GM18505 (cell line): ENCODE data around the gene KRTAP12-2.
"Not testable (repeated sequence)": the region's sequence is repeated elsewhere in the genome, so short reads cannot be mapped to it uniquely, and the experiment has no call there.

Experiments
- ATAC-seq: cut with Tn5 transposase; IDR thresholded peaks from one replicate; pipeline ENCODE4 v1.9.1; 2021; ENCODE audit not compliant: unreplicated experiment
- POLR2A ChIP-seq: IDR thresholded peaks from 4 replicates; pipeline ENCODE4 v1.6.1; 2011; ENCODE audit warnings: borderline replicate concordance; ENCODE audit not compliant: insufficient read depth, insufficient read length; ENCODE audit errors: extremely low read depth

KRTAP12-2 gene

DNA sequence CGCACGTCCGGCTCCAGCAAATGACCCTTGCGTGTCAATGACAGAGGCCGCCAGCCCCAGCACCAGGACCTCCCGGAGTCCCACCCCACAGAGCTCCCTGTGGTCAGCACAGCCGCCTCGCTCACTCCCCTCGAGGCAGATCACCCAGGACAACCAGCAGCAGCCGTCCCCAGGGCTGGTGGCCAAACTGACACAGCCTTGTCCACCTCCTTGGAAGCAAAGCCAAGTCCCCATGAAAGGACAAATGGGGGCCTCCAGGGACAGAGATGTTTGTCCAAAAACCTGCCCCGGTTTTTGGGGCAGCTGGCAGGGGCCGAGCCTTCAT, 27.4 kb downstream of the KRTAP12-2 start:
- no peak for ATAC-seq
- TF ChIP-seq POLR2A, result no peak

DNA sequence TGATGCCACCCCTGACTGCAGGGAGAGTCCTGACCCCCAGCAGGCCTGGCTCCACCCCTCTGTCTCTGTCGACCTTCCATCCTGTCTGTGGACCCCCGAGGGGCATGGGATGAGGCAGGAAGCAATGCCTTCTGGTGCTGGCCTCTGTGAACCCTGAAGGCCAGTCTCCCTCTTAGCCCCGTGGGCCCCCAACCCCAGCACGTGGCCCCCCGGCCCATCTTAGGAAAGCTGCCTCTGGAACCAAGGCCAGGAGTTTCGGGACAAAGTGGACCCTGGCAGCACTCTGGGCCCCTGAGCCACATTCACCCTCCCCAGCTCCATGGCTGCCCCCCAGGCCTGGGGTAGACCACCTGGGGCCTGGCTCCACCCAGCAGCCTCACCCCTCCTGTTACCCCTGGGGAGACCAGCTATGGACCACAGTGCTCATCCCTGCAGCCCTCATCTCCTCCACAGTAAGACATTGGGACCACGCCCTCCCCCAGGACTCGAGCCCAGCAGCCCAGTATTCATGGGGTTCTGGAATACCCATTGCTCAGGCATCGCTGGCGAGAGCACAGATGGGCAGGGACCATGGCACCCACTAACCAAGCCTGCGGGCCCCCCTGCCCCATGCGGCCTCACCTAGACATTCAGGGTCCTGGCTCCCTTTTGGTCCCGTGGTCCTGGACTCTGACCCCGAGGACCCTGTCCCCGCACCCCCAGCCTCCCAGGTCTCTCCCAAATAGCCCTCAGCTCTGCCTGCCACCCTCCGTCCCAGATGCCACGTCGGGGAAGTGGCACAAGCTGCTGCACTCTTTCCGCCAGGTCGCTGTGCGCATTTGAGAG, 28.0 kb downstream of the KRTAP12-2 start:
- ATAC-seq, result not testable (repeated sequence)

DNA sequence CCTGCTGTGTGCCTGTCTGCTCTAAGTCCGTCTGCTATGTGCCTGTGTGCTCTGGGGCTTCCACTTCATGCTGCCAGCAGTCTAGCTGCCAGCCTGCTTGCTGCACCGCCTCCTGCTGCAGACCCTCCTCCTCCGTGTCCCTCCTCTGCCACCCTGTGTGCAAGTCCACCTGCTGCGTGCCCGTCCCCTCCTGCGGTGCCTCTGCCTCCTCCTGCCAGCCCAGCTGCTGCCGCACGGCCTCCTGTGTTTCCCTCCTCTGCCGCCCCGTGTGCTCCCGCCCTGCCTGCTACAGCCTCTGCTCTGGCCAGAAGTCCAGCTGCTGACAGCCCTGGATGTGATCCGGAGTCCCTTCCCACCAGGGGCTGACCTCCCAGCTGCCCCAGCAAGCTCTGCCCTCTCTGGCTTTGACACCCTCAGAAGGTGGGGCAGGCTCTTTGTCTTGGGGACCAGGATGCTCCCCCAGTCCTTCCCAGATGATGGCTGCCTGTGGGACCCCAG, 28.8 kb downstream of the KRTAP12-2 start:
- not testable (repeated sequence) for ATAC-seq

DNA sequence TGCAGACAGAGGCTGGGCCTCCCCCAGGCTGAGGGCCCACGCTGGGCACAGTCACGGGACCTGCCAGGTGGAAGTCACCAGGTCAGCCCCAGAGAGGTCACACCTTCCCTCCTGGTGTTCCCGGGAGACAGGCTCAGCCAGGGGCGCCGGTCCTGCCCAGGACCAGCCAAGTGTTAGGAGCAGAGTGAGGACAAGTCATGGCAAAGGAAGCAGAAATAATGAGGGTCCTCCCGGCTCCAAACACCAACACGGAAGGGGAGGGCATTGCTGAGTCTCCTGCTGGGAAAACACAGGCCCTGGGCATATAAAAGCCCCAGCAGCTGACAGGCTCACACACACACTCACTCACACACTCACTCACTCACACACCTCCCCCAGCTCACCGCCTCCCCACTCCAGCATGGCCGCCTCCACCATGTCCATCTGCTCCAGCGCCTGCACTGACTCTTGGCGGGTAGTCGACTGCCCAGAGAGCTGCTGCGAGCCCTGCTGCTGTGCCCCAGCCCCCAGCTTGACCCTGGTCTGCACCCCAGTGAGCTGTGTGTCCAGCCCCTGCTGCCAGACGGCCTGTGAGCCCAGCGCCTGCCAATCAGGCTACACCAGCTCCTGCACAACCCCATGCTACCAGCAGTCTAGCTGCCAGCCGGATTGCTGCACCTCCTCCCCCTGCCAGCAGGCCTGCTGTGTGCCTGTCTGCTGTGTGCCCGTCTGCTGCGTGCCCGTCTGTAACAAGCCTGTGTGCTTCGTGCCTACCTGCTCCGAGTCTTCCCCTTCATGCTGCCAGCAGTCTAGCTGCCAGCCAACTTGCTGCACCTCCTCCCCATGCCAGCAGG, 29.5 kb downstream of the KRTAP12-2 start, which contains the start of gene KRTAP10-10:
KRTAP10-10 (plus strand) TSS at position 339 of the 833 bp plus-strand sequence; CDS start at position 401, 62 bp downstream.
- no peak for ATAC-seq
- no peak for TF ChIP-seq POLR2A

DNA sequence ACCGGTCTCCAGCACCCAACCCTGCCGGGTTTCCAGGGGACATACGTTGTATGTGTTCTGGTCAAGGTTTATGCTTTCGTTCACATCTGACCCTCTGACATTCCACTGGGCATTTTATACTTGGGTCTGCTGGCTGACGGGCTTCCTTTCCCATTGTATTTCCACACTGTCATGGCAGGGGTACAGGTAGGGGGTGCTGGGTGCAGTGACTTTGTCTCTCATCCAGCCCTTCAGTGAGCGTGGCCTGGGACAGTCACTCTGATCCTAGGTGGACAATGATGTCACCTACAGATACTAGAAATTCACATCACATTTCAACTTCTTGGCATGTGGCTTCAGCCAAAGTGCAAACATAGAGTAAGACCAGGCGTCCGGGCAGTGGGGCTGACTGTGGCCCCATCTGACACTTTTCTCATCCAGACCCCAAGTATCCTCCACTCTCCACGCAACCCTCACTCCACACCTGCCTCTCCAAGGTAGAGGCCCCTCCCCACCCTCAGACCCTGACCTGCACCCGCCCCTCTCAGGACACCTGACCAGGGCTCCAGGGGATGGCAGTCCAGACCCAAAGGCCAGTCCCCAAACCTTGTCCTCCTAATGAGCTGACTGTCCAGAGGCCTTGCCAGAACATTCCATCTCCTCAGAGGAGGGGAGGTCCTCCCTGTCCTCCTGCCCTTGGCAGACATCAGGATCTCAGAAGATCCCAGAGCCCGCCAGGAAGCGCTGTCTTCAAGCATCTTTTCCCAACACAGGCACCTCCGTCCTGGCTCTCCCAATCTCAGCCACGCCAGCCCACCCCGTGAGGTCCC, 30.3 kb downstream of the KRTAP12-2 start:
- no peak for ATAC-seq

DNA sequence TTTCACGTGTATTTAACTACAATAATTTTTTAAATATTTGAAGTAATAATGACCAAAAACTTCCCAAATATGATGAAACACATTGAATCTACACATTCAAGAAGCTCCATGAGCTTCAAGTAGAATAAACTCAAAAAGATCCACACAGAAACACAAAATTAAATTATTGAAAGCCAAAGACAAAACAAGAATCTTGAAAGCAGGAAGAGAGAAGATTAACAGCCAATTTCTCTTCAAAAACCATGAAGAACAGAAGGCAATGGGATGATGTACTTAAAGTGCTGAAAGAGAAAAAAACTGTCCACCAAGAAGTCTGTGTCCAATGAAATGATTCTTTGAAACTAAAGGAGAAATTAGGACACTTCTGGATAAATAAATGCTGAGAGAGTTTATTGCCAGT, 34.7 kb downstream of the KRTAP12-2 start:
- ATAC-seq, result no peak
- no peak for TF ChIP-seq POLR2A

More for the DNA sequence above, 30.3 kb downstream of the KRTAP12-2 start:
- TF ChIP-seq POLR2A, result no peak

DNA sequence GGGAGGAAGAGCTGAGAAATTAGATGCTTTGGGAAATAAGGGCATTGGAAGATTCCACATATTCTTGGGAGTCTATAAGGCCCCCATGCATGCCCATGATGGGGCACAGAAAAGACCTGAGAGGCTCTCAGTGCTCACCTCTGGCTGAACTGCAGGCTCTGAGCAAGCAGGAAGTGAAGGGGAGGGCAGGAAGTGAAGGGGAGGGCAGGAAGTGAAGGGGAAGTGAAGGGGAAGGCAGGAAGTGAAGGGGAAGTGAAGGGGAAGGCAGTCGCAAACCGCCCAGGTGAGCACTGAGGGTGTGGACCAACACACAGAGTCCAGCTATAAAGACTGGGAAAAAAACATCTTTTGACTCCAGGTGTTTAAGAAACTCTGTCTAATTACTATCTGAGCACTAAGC, 36.3 kb downstream of the KRTAP12-2 start:
- no peak for TF ChIP-seq POLR2A
- no peak for ATAC-seq

DNA sequence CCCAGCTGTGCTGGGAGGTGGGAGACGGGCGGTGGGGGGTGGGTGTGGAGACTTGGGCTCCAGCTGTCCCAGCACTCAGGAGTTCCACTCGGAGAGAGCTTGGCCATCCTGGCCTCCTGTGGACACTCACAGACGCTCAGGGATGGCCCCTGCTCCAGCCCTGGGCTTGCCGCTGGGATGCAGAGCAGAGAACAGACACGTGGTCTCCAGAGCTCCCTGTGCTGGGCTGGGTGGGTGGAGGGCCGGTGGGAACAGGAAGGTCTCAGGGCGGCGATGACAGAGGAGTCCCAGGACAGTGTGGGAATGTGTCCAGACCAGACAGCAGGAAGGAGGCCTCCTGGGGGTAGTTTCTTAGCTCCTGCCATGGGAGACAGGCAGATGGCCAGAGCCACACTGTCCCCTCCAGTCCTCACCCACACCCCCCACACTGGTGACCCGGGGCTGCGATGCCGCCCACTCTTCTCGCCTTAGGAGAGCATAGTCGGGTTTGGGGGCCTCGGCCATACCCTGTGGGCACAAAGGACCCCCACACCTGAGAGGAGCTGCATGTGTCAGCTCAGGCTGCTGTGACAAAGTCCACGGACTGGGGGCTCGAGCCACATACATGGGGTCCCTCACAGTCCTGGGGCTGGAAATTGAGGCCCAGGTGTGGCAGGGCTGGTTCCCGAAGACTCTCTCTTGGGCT, 37.9 kb downstream of the KRTAP12-2 start:
- no peak for ATAC-seq
- no peak for TF ChIP-seq POLR2A

DNA sequence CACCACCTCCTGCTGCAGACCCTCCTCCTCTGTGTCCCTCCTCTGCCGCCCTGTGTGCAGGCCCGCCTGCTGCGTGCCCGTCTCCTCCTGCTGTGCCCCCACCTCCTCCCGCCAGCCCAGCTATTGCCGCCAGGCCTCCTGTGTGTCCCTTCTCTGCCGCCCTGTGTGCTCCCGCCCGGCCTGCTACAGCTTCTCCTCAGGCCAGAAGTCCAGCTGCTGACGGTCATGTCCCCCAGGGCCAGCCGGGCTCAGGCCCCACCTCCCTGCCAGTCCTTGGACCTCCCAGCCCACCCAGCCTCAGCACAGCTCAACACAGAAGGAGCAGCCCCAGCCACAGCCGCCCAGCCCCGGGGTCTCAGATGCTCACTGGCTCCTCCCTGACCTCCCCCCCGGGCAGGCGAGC, 38.9 kb downstream of the KRTAP12-2 start:
- not testable (repeated sequence) for ATAC-seq

DNA sequence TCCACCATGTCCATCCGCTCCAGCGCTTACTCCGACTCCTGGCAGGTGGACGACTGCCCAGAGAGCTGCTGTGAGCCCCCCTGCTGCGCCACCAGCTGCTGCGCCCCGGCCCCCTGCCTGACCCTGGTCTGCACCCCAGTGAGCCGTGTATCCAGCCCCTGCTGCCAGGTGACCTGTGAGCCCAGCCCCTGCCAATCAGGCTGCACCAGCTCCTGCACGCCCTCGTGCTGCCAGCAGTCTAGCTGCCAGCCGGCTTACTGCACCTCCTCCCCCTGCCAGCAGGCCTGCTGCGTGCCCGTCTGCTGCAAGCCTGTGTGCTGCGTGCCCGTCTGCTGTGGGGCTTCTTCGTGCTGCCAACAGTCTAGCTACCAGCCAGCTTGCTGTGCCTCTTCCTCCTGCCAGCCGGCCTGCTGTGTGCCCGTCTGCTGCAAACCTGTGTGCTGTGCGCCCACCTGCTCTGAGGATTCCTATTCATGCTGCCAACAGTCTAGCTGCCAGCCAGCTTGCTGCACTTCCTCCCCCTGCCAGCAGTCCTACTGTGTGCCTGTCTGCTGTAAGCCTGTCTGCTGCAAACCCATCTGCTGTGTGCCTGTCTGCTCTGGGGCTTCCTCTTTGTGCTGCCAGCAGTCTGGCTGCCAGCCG, 39.4 kb downstream of the KRTAP12-2 start:
- not testable (repeated sequence) for ATAC-seq

DNA sequence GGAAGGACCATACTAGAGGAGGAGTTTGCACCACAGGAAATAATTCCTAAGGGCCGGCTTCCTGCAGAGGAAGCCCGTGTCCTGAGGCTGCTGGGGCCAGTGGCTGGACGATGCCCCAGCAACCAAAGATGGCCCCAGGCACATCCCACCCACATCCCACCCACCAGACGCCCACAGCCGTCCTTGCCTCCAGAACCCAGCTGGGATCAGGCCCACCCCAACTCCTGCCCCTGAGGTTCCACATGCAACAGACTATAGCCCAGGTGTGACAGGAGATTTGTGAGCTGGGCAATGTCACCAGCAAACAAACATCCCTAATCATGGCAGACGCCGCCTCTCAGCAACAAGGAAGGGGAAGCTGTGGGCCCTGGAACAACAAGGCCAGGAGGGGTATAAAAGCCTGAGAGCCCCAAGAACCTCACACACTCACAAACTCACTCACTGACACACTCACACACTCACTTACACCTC, 40.0 kb downstream of the KRTAP12-2 start, which contains the start of gene KRTAP10-9:
KRTAP10-9 (plus strand) TSS at position 421 of the 471 bp plus-strand sequence. CDS start 79 bp downstream, outside the sequence.
- no peak for TF ChIP-seq POLR2A

DNA sequence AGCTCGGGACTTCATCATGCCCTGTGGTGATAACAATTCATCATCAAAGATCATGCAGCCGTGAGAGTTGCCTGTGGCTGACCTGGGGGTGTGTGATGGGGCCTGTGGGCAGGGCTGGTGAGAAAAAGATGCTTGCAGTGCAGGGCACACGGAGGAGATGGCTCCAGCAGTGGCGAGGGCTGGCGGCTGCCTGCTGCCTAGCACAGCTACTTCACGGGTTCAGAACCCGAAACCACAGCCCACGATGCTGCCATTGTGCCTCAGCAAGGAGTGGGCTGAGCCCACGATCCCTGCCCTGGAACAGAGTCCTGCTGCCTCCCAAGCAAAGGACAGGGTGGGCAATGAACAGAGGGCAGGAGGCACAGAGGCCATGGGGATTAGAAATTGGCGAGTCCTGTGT, 40.5 kb downstream of the KRTAP12-2 start:
- no peak for ATAC-seq
- no peak for TF ChIP-seq POLR2A

More for the DNA sequence above, 40.0 kb downstream of the KRTAP12-2 start, which contains the start of gene KRTAP10-9:
- no peak for ATAC-seq

DNA sequence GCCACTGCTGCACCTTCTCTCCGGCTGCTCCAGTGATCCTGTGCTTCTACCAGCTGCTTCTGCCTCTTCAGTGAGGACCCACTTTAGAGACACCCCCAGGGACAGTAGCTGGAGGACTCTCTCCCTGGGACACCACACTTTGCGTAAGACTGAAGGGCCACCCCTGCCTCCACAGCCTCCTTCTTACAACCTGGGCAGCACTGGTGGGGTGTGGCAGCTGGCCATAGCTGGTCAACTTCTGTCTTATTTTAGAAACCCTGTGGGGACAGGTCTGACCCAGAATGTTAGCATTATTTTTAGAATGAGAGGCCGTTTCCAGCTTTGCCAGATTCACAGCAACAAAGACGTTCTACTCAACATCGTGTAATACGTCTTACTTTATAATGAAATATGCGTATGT, 41.0 kb downstream of the KRTAP12-2 start:
- ATAC-seq, result no peak
- no peak for TF ChIP-seq POLR2A
